ENCODE results near the gene TFAM.
"Not testable (repeated sequence)": the region's sequence is repeated elsewhere in the genome, so short reads cannot be mapped to it uniquely, and the experiment has no call there.

The TFAM gene

GRCh38 chr10:58372607-58373441, 12.4 kb upstream of the TFAM start:
- DNase-seq (ENCODE audit: low spot score), result no peak

- no peak for DNase-seq (ENCODE audit: low spot score)
Observed at GRCh38 chr10:58373442-58373827, 11.8 kb upstream of the TFAM start.

- DNase-seq (ENCODE audit: low spot score), result no peak
Observed at GRCh38 chr10:58382489-58382995, 2.7 kb upstream of the TFAM start.

- no peak for DNase-seq (ENCODE audit: low spot score)
Observed at GRCh38 chr10:58384095-58384494, 1.1 kb upstream of the TFAM start.

- no peak for DNase-seq (ENCODE audit: low spot score)
Observed at GRCh38 chr10:58384544-58384998, 639 bp upstream of the TFAM start.

- DNase-seq (ENCODE audit: low spot score), result peak; percentile 29
Observed at GRCh38 chr10:58385784-58386112, 538 bp downstream of the TFAM start.

- no peak for DNase-seq (ENCODE audit: low spot score)
Observed at GRCh38 chr10:58389024-58389423, 3.8 kb downstream of the TFAM start.

- DNase-seq (ENCODE audit: low spot score), result no peak
Observed at GRCh38 chr10:58393317-58393716, 8.1 kb downstream of the TFAM start.

GRCh38 chr10:58394471-58394870, 9.3 kb downstream of the TFAM start:
- DNase-seq (ENCODE audit: low spot score), result no peak

- DNase-seq (ENCODE audit: low spot score), result no peak
Observed at GRCh38 chr10:58396057-58396456, 10.8 kb downstream of the TFAM start.

- DNase-seq (ENCODE audit: low spot score), result no peak
Observed at GRCh38 chr10:58397830-58398229, 12.6 kb downstream of the TFAM start.

GRCh38 chr10:58399410-58399809, 14.2 kb downstream of the TFAM start:
- no peak for DNase-seq (ENCODE audit: low spot score)

- DNase-seq (ENCODE audit: low spot score), result no peak
Observed at GRCh38 chr10:58400609-58401008, 15.4 kb downstream of the TFAM start.

GRCh38 chr10:58404001-58404400, 18.8 kb downstream of the TFAM start:
- no peak for DNase-seq (ENCODE audit: low spot score)

- no peak for DNase-seq (ENCODE audit: low spot score)
Observed at GRCh38 chr10:58409956-58410610, 24.9 kb downstream of the TFAM start.

- DNase-seq (ENCODE audit: low spot score), result no peak
Observed at GRCh38 chr10:58412502-58412961, 27.3 kb downstream of the TFAM start.

GRCh38 chr10:58414270-58415041, 29.2 kb downstream of the TFAM start:
- no peak for DNase-seq (ENCODE audit: low spot score)

- no peak for DNase-seq (ENCODE audit: low spot score)
Observed at GRCh38 chr10:58415757-58416156, 30.5 kb downstream of the TFAM start.

GRCh38 chr10:58417902-58418301, 32.7 kb downstream of the TFAM start:
- not testable (repeated sequence) for DNase-seq (ENCODE audit: low spot score)

- DNase-seq (ENCODE audit: low spot score), result no peak
Observed at GRCh38 chr10:58424176-58424575, 39.0 kb downstream of the TFAM start.

GRCh38 chr10:58428436-58428835, 43.2 kb downstream of the TFAM start:
- DNase-seq (ENCODE audit: low spot score), result not testable (repeated sequence)

- DNase-seq (ENCODE audit: low spot score), result no peak
Observed at GRCh38 chr10:58431903-58432302, 46.7 kb downstream of the TFAM start.

GRCh38 chr10:58433066-58433465, 47.9 kb downstream of the TFAM start:
- DNase-seq (ENCODE audit: low spot score), result no peak

All from hematopoietic multipotent progenitor cell treated with erythropoietin and hydrocortisone succinate and interleukin-3 and kit ligand, for 15 days (in vitro differentiated cells).